Anterior cingulate cortex (tissue), 58 donors: ENCODE measurements around the gene SOX15.

Experiments
- DNase-seq, 58 donors: peaks; one replicate each; lab custom pipeline; 2025; lab: John Stamatoyannopoulos, UW

SOX15 gene

GRCh38 chr17:7559320-7560171 lies 30.3 kb downstream of the SOX15 start:
- DNase-seq, result no peak

GRCh38 chr17:7558544-7559319 lies 31.2 kb downstream of the SOX15 start, which contains the start of gene TNFSF13:
TNFSF13 (plus strand) TSS chr17:7558750; CDS start chr17:7559040, 290 bp downstream.
- DNase-seq, result peak in 20 of 58 donors; percentile 10 to 79 (median 55)

GRCh38 chr17:7557775-7558543 lies 31.9 kb downstream of the SOX15 start:
- peak in 53 of 58 donors; percentile 39 to 93 (median 77) for DNase-seq

- DNase-seq, result no peak
These were observed 32.6 kb downstream of the SOX15 start for GRCh38 chr17:7557147-7557764.

GRCh38 chr17:7556627-7557026 lies 33.3 kb downstream of the SOX15 start:
- DNase-seq, result no peak

GRCh38 chr17:7555320-7555948 lies 34.5 kb downstream of the SOX15 start:
- DNase-seq, result no peak

GRCh38 chr17:7553356-7553755 lies 36.5 kb downstream of the SOX15 start:
- no peak for DNase-seq

- DNase-seq, result peak in 4 of 58 donors; percentile 9 to 32 (median 16)
These were observed 37.3 kb downstream of the SOX15 start for GRCh38 chr17:7552621-7553051.

- no peak for DNase-seq
These were observed 38.5 kb downstream of the SOX15 start for GRCh38 chr17:7551396-7551795.

- DNase-seq, result no peak
These were observed 39.5 kb downstream of the SOX15 start for GRCh38 chr17:7550344-7550743.

GRCh38 chr17:7549401-7550055 lies 40.4 kb downstream of the SOX15 start:
- peak in 9 of 58 donors; percentile 16 to 73 (median 38) for DNase-seq

- DNase-seq, result peak in 42 of 58 donors; percentile 13 to 71 (median 42)
These were observed 41.1 kb downstream of the SOX15 start, which contains the start of gene TNFSF12 for GRCh38 chr17:7548585-7549400. TNFSF12 (plus strand) TSS chr17:7549058; CDS start chr17:7549154, 96 bp downstream.

GRCh38 chr17:7544911-7545310 lies 45.0 kb downstream of the SOX15 start:
- no peak for DNase-seq

- DNase-seq, result no peak
These were observed 48.7 kb downstream of the SOX15 start for GRCh38 chr17:7541074-7541621.

- no peak for DNase-seq
These were observed 50.9 kb downstream of the SOX15 start for GRCh38 chr17:7538891-7539545.
